Mesendoderm (in vitro differentiated cells): ENCODE measurements around the gene RNF144B.

Experiments used
- DNase-seq: peaks from one replicate; pipeline ENCODE4 v3.0.0; 2013
- H2AK5ac ChIP-seq: 2 replicates; pipeline ENCODE4 v1.6.1; 2013; ENCODE audit warnings: low read length, inconsistent platforms
- H2BK120ac ChIP-seq: 2 replicates; pipeline ENCODE4 v1.6.1; 2013; ENCODE audit warnings: low read depth, mild to moderate bottlenecking, low read length, moderate library complexity, mixed read lengths
- H2BK15ac ChIP-seq: replicated peaks from 2 replicates; pipeline ENCODE4 v1.6.1; 2013; ENCODE audit warnings: low read depth, mild to moderate bottlenecking, moderate library complexity
- H2BK5ac ChIP-seq: 2 replicates; pipeline ENCODE4 v1.6.1; 2013; ENCODE audit warnings: low read length, inconsistent platforms
- H3K18ac ChIP-seq: 2 replicates; pipeline ENCODE4 v1.6.1; 2013; ENCODE audit warnings: mild to moderate bottlenecking, low read length, mixed read lengths
- H3K23ac ChIP-seq: one replicate; pipeline ENCODE4 v1.6.1; 2013; ENCODE audit warnings: low read length
- H3K27ac ChIP-seq: 2 replicates; pipeline ENCODE4 v1.5.1; 2013; ENCODE audit warnings: low read depth, mild to moderate bottlenecking, inconsistent platforms, low read length, moderate library complexity
- H3K27me3 ChIP-seq: 2 replicates; pipeline ENCODE4 v1.6.1; 2013; ENCODE audit warnings: low read length, control low read depth, mild to moderate bottlenecking, inconsistent platforms; ENCODE audit not compliant: insufficient read depth, poor library complexity
- H3K36me3 ChIP-seq: 2 replicates; pipeline ENCODE4 v1.6.1; 2013; ENCODE audit warnings: low read length, inconsistent platforms; ENCODE audit not compliant: control insufficient read depth, insufficient read depth
- H3K4ac ChIP-seq: one replicate; pipeline ENCODE4 v1.6.1; 2013; ENCODE audit warnings: low read depth, mild to moderate bottlenecking, low read length, moderate library complexity
- H3K4me1 ChIP-seq: 2 replicates; pipeline ENCODE4 v1.6.1; 2013; ENCODE audit warnings: low read depth, low read length, inconsistent platforms; ENCODE audit not compliant: control insufficient read depth
- H3K4me2 ChIP-seq: 2 replicates; pipeline ENCODE4 v1.6.1; 2013; ENCODE audit warnings: low read length
- H3K4me3 ChIP-seq: 2 replicates; pipeline ENCODE4 v1.5.1; 2013; ENCODE audit warnings: mild to moderate bottlenecking, low read length
- H3K56ac ChIP-seq: one replicate; pipeline ENCODE4 v1.6.1; 2013; ENCODE audit warnings: low read length
- H3K79me1 ChIP-seq: 2 replicates; pipeline ENCODE4 v1.6.1; 2013; ENCODE audit warnings: low read length, inconsistent platforms
- H3K79me2 ChIP-seq: 2 replicates; pipeline ENCODE4 v1.6.1; 2013; ENCODE audit warnings: mild to moderate bottlenecking, low read length; ENCODE audit not compliant: control insufficient read depth, insufficient read depth
- H3K9ac ChIP-seq: 2 replicates; pipeline ENCODE4 v1.6.1; 2013; ENCODE audit warnings: low read length, inconsistent platforms
- H4K5ac ChIP-seq: one replicate; pipeline ENCODE4 v1.6.1; 2013; ENCODE audit warnings: low read length
- H4K8ac ChIP-seq: one replicate; pipeline ENCODE4 v1.6.1; 2013; ENCODE audit warnings: low read depth, mild to moderate bottlenecking, control low read depth, low read length, moderate library complexity
- WGBS: extraction: QIAGEN DNeasy Blood & Tissue Kit; methylation state at CpG from one replicate; pipeline ENCODE4 v1.1.7; 2013; ENCODE audit warnings: low lambda C conversion rate, missing lambda C conversion rate; ENCODE audit not compliant: insufficient coverage; ENCODE audit errors: extremely low coverage; 5-methylcytosine and 5-hydroxymethylcytosine counted together

RNF144B gene

DNA sequence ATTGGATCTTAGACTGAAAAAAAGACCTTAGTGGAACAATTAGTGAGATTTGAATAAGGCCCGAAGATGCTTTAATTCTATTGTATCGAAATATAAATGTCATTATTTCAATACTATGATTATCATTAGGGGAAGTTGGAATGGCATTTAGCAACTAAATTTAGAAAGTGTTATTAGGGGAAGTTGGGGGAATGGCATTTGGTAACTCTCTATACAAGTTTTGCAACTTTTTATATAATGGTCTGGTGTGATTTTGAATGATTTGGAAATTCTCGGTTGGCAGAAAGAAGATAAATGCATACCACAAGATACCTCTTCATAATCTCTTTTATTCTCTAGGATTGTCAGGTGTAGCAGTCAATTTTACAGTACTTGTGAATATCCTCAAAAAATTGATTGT is 49.2 kb downstream of the RNF144B start:
- Histone ChIP-seq H2BK120ac (no peak overlapping the region), H3K18ac (no peak overlapping the region), H3K4me3 (no peak overlapping the region), H3K4me1 (no peaks in the 10 kb centered on the region), H3K23ac (no peak overlapping the region), H2BK5ac (no peak overlapping the region), H4K8ac (no peak overlapping the region), H3K4me2 (no peak overlapping the region), H3K27me3 (no peaks in the 10 kb centered on the region), H4K5ac (no peak overlapping the region), H3K9ac (no peak overlapping the region), H3K79me2 (no peaks in the 10 kb centered on the region), H3K4ac (no peak overlapping the region), H3K36me3 (no peaks in the 10 kb centered on the region), H2BK15ac (no peak overlapping the region), H3K79me1 (no peaks in the 10 kb centered on the region), H2AK5ac (no peak overlapping the region), H3K27ac (no peak overlapping the region), H3K56ac (no peak overlapping the region)
- no CpG with 5 or more reads among the region's 3 CpGs for whole genome bisulfite sequencing
- no peak for DNase-seq

DNA sequence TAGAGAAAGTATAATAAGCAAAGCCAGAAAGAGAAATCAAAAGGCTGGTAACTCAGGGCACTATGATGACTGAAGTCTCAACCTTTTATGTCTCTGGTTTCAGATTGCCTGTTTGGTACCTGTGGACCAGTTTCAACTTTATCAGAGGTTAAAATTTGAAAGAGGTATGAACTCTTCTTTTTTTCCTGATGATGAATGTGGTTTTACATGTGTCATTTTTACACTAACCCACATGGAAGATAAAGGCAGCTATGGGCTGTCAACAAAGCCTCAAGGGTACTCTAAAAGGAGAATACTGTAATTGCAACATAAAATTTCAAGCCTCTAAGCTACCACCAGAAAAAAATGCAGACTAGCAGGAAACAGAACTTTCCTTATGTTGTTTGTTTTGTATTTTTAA is 52.4 kb downstream of the RNF144B start:
- H3K4ac ChIP-seq = no peak overlapping the region
- H2AK5ac ChIP-seq = no peak overlapping the region
- H3K18ac ChIP-seq = no peak overlapping the region
- no peak overlapping the region for H2BK5ac ChIP-seq
- no peak for DNase-seq
- no peak overlapping the region for H3K4me2 ChIP-seq
- no peak overlapping the region for H4K5ac ChIP-seq
- H3K27ac ChIP-seq = no peak overlapping the region
- H2BK120ac ChIP-seq = no peak overlapping the region
- no peaks in the 10 kb centered on the region for H3K36me3 ChIP-seq
- no peaks in the 10 kb centered on the region for H3K4me1 ChIP-seq
- no peak overlapping the region for H3K56ac ChIP-seq
- H3K79me1 ChIP-seq = no peaks in the 10 kb centered on the region
- no peaks in the 10 kb centered on the region for H3K79me2 ChIP-seq
- no peak overlapping the region for H2BK15ac ChIP-seq
- H3K23ac ChIP-seq = no peak overlapping the region
- no peak overlapping the region for H4K8ac ChIP-seq
- H3K9ac ChIP-seq = no peak overlapping the region
- H3K4me3 ChIP-seq = no peak overlapping the region
- H3K27me3 ChIP-seq = no peaks in the 10 kb centered on the region

DNA sequence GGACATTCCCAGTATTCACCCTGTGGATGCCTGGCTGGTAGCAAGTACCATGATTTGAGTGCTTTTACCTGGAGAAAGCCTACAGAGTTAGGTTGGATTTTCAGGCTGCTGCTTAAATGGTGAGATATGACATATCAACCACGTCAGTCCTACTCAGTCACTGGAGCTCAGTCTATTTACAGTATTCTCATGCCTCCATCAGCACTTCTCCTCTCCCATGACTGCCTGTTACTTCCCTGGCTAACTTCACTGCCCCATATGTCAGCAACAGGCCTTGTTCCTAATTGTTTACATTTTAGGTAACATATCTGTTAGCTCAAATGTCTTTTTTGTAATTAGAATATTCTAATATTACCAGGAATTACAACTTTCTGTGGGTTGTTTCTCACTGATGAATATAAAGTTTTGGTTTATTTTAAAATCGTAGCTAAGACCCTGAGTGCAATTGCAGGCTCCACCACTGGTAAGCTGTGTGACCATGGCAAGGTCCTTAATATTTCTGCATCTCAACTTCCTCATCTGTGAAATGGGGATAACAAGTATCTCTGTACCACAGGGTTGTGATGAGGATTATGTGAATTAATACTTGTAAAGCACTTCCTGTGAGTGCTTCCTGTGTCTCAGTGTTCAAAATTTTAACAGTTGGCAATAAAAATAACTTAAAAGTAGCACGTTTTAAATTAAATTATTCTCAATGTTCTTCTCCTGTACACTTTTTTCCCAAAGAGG is 54.3 kb downstream of the RNF144B start:
- H3K56ac ChIP-seq = no peak overlapping the region
- H3K4me1 ChIP-seq = no peaks in the 10 kb centered on the region
- no peaks in the 10 kb centered on the region for H3K27me3 ChIP-seq
- no peak overlapping the region for H4K8ac ChIP-seq
- H4K5ac ChIP-seq = no peak overlapping the region
- H3K9ac ChIP-seq = no peak overlapping the region
- H3K79me1 ChIP-seq = no peaks in the 10 kb centered on the region
- no peak overlapping the region for H3K23ac ChIP-seq
- no peak overlapping the region for H2BK5ac ChIP-seq
- H3K79me2 ChIP-seq = no peaks in the 10 kb centered on the region
- H2BK15ac ChIP-seq = no peak overlapping the region
- H3K4me3 ChIP-seq = no peak overlapping the region
- H2BK120ac ChIP-seq = no peak overlapping the region
- H2AK5ac ChIP-seq = no peak overlapping the region
- H3K4me2 ChIP-seq = no peak overlapping the region
- no peak overlapping the region for H3K18ac ChIP-seq
- H3K27ac ChIP-seq = no peak overlapping the region
- no CpG with 5 or more reads among the region's 3 CpGs for WGBS
- DNase-seq = no peak
- no peak overlapping the region for H3K4ac ChIP-seq
- H3K36me3 ChIP-seq = no peaks in the 10 kb centered on the region

DNA sequence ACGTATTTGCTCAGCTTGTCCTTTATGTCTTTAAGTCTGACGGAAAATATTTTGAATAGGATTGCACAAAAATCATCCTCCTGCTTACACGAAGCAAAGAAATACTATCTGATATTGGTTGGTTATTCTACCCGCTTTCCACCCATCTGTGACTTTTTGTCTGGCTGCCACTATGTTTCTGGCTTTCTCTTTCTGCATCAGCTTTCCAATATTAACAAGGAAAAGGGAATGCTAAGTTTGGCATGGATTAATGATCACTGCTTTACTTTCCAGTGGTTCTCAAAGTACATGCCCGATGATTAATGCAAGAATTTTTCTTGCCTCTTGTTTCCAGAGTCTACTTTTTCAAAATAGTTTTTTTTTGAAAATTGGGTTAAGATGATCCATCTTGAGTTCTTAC is 57.0 kb downstream of the RNF144B start:
- Histone ChIP-seq H3K27me3 (no peaks in the 10 kb centered on the region), H3K79me2 (no peaks in the 10 kb centered on the region), H2BK5ac (no peak overlapping the region), H2BK15ac (no peak overlapping the region), H3K56ac (no peak overlapping the region), H2BK120ac (no peak overlapping the region), H2AK5ac (no peak overlapping the region), H3K9ac (no peak overlapping the region), H3K4me2 (no peak overlapping the region), H3K27ac (no peak overlapping the region), H3K79me1 (no peaks in the 10 kb centered on the region), H4K8ac (no peak overlapping the region), H3K4me3 (no peak overlapping the region), H3K36me3 (no peaks in the 10 kb centered on the region), H3K23ac (no peak overlapping the region), H3K18ac (no peak overlapping the region), H3K4ac (no peak overlapping the region), H3K4me1 (no peaks in the 10 kb centered on the region), H4K5ac (no peak overlapping the region)
- no CpG with 5 or more reads among the region's 5 CpGs for WGBS
- no peak for DNase-seq

DNA sequence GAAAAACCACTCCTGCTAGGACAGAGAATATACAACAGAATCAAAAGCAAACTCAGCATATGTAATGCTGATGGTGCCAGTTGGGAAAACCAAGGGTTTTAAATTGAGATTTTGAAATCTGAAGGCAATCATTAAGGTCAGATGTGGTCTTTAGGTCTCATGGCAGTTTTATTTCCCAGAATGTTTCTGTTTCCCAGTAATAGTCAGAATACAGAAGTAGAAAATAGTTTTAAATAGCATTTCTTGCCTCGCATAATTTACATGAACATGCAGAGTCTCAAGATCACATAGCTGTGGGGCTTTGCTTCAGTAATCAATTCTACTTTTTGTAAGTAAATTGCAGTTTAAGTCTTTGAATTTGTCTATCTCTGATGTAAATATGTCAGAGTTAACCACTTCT is 58.1 kb downstream of the RNF144B start:
- H3K4ac ChIP-seq = no peak overlapping the region
- DNase-seq = no peak
- no peak overlapping the region for H2BK5ac ChIP-seq
- no peak overlapping the region for H3K18ac ChIP-seq
- no peak overlapping the region for H3K4me2 ChIP-seq
- no CpG with 5 or more reads among the region's 1 CpG for WGBS
- no peaks in the 10 kb centered on the region for H3K79me1 ChIP-seq
- H3K79me2 ChIP-seq = no peaks in the 10 kb centered on the region
- no peak overlapping the region for H3K23ac ChIP-seq
- no peaks in the 10 kb centered on the region for H3K36me3 ChIP-seq
- H3K27ac ChIP-seq = no peak overlapping the region
- H4K8ac ChIP-seq = no peak overlapping the region
- H2BK15ac ChIP-seq = no peak overlapping the region
- no peak overlapping the region for H4K5ac ChIP-seq
- no peaks in the 10 kb centered on the region for H3K4me1 ChIP-seq
- no peak overlapping the region for H2AK5ac ChIP-seq
- H3K9ac ChIP-seq = no peak overlapping the region
- no peaks in the 10 kb centered on the region for H3K27me3 ChIP-seq
- no peak overlapping the region for H3K56ac ChIP-seq
- H3K4me3 ChIP-seq = no peak overlapping the region
- no peak overlapping the region for H2BK120ac ChIP-seq

DNA sequence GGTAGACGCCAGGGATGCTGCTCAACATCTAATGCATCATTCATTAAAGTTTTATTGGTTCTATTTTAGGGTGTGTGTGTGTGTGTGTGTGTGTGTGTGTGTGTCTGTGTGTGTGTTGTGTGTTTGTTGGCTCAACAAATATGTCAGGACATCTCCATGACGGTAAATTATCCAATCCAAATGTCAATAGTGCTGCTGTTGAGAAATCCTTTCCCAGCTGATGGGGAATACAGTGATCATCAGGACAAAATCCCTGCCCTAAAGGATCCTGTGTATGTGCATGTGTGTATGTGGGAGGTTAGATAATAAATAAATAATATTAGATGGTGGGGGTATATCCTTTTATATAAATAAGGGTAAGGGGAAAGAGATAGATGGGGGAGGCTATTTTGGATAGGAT is 59.6 kb downstream of the RNF144B start:
- H3K79me2 ChIP-seq = no peaks in the 10 kb centered on the region
- no peak overlapping the region for H3K23ac ChIP-seq
- WGBS = no CpG with 5 or more reads among the region's 2 CpGs
- H3K27me3 ChIP-seq = no peaks in the 10 kb centered on the region
- H3K4me3 ChIP-seq = no peak overlapping the region
- no peak overlapping the region for H3K4me2 ChIP-seq
- no peak overlapping the region for H3K27ac ChIP-seq
- no peak for DNase-seq
- no peak overlapping the region for H2BK5ac ChIP-seq
- no peak overlapping the region for H2AK5ac ChIP-seq
- H3K4me1 ChIP-seq = peaks cover 2% of the 10 kb centered on the region
- H3K79me1 ChIP-seq = no peaks in the 10 kb centered on the region
- H2BK120ac ChIP-seq = no peak overlapping the region
- no peak overlapping the region for H2BK15ac ChIP-seq
- no peak overlapping the region for H4K8ac ChIP-seq
- no peak overlapping the region for H3K18ac ChIP-seq
- H4K5ac ChIP-seq = no peak overlapping the region
- H3K56ac ChIP-seq = no peak overlapping the region
- H3K36me3 ChIP-seq = no peaks in the 10 kb centered on the region
- no peak overlapping the region for H3K4ac ChIP-seq
- H3K9ac ChIP-seq = no peak overlapping the region
